ENCODE results near the gene PRC1. TPM values are rescaled to one million over a fixed set of nuclear protein-coding genes. Genes with fewer than 3 reads are reported as not detected.

PRC1 gene
- total RNA-seq, 2 experiments from 2014 or later: 24.4 to 26.7 TPM

- no peak overlapping the region for H3K27ac Mint-ChIP-seq
- H3K36me3 Mint-ChIP-seq (ENCODE audit: low read depth): peaks cover 62% of the 10 kb centered on the region
- H3K27me3 Mint-ChIP-seq: no peaks in the 10 kb centered on the region
- Histone ChIP-seq H3K4me1 (ENCODE audit: insufficient read depth, low read length) (peaks cover 37% of the 10 kb centered on the region), H3K27me3 (ENCODE audit: control insufficient read depth in 1 of 2, insufficient read depth in 2 of 2, low read length in 2 of 2) (no peaks in the 10 kb centered on the region), H3K27ac (ENCODE audit: low read depth in 1 of 2, low read length in 2 of 2) (no peak overlapping the region), H3K36me3 (ENCODE audit: insufficient read depth, low read length) (peaks cover 57% of the 10 kb centered on the region), H3K4me3 (ENCODE audit: low read length) (no peak overlapping the region), H3K9me3 (ENCODE audit: control insufficient read depth in 1 of 2, insufficient read depth in 1 of 2, low read length in 2 of 2) (no peaks in the 10 kb centered on the region)
- H3K9me3 Mint-ChIP-seq: no peaks in the 10 kb centered on the region
- DNase-seq (no peak), ATAC-seq (ENCODE audit: poor library complexity) (no peak)
- intact Hi-C loops (cut with DNase I, micrococcal nuclease): loop anchor here (5.0 to 10.0 kb wide), 3 partner anchors 57 to 1043 kb away; partner anchors contain the start of genes AP3S2 (in 2 of the 2) and PRC1 (in 1 of the 2)
- H3K4me1 Mint-ChIP-seq (ENCODE audit: low read depth): peaks cover 20% of the 10 kb centered on the region
- no peak for TF ChIP-seq CTCF (IDR thresholded peaks at IDR 0.05)
- H3K4me3 Mint-ChIP-seq: no peak overlapping the region
- ChIA-PET CTCF (no interaction called here), POLR2A (no interaction called here)
Measured at GRCh38 chr15:90938261-90938660, 56.1 kb downstream of the PRC1 start.

GRCh38 chr15:90936823-90937222 is 57.5 kb downstream of the PRC1 start:
- TF ChIP-seq CTCF (IDR thresholded peaks at IDR 0.05): no peak
- peak overlapping the region; percentile 94 for H3K27ac Mint-ChIP-seq
- Histone ChIP-seq H3K36me3 (ENCODE audit: insufficient read depth, low read length) (peaks cover 42% of the 10 kb centered on the region), H3K9me3 (ENCODE audit: control insufficient read depth in 1 of 2, insufficient read depth in 1 of 2, low read length in 2 of 2) (no peaks in the 10 kb centered on the region), H3K27ac (ENCODE audit: low read depth in 1 of 2, low read length in 2 of 2) (no peak overlapping the region), H3K27me3 (ENCODE audit: control insufficient read depth in 1 of 2, insufficient read depth in 2 of 2, low read length in 2 of 2) (no peaks in the 10 kb centered on the region), H3K4me3 (ENCODE audit: low read length) (no peak overlapping the region), H3K4me1 (ENCODE audit: insufficient read depth, low read length) (peaks cover 51% of the 10 kb centered on the region)
- no peaks in the 10 kb centered on the region for H3K27me3 Mint-ChIP-seq
- DNase-seq (no peak), ATAC-seq (ENCODE audit: poor library complexity) (no peak)
- peaks cover 50% of the 10 kb centered on the region for H3K36me3 Mint-ChIP-seq (ENCODE audit: low read depth)
- no peaks in the 10 kb centered on the region for H3K9me3 Mint-ChIP-seq
- peaks cover 27% of the 10 kb centered on the region for H3K4me1 Mint-ChIP-seq (ENCODE audit: low read depth)
- intact Hi-C loops (cut with DNase I, micrococcal nuclease): loop anchor here (5.0 to 10.0 kb wide), 3 partner anchors 58 to 1042 kb away; partner anchors contain the start of genes AP3S2 (in 2 of the 2) and PRC1 (in 1 of the 2)
- CTCF ChIA-PET: interaction anchor here (1.3 kb wide), 1 partner anchor 18 kb away, joined by 3 read pairs; the partner anchor contains the start of gene RCCD1
- peak overlapping the region; percentile 89 for H3K4me3 Mint-ChIP-seq
- POLR2A ChIA-PET: interaction anchor here (8.1 kb wide), 1 partner anchor 20 kb away, joined by 126 read pairs; the partner anchor contains the start of gene RCCD1

GRCh38 chr15:90934949-90935751 is 59.2 kb downstream of the PRC1 start, which contains the start of gene UNC45A:
Gene UNC45A (plus strand): TSS chr15:90935285. CDS start chr15:90935325, 40 bp downstream.
- Mint-ChIP-seq H3K4me3 (peak within 1 kb of the TSS; percentile 89), H3K27ac (peak within 1 kb of the TSS; percentile 94), H3K4me1 (ENCODE audit: low read depth) (peaks cover 40% of the 10 kb centered on the region), H3K9me3 (no peaks in the 10 kb centered on the region), H3K36me3 (ENCODE audit: low read depth) (peaks cover 39% of the 10 kb centered on the region), H3K27me3 (no peaks in the 10 kb centered on the region)
- intact Hi-C loops (cut with DNase I, micrococcal nuclease): loop anchor here (1.0 to 10.0 kb wide), 9 partner anchors 19 to 1040 kb away; partner anchors contain the start of genes AP3S2 (in 2 of the 2), BLM (in 1 of the 2), PRC1 (in 1 of the 2) and RCCD1 (in 1 of the 2)
- ATAC-seq (ENCODE audit: poor library complexity) (peak; percentile 74), DNase-seq (peak; percentile 93 to 99 (median 96))
- H3K9me3 ChIP-seq (ENCODE audit: control insufficient read depth in 1 of 2, insufficient read depth in 1 of 2, low read length in 2 of 2): no peaks in the 10 kb centered on the region
- H3K4me3 ChIP-seq (ENCODE audit: low read length): peak within 1 kb of the TSS; percentile 84
- peaks cover 68% of the 10 kb centered on the region for H3K4me1 ChIP-seq (ENCODE audit: insufficient read depth, low read length)
- POLR2A ChIA-PET: interaction anchor here (0.6 to 8.1 kb wide), 19 partner anchors 8 to 1945 kb away, joined by 3 to 232 read pairs (median 4); partner anchors contain the start of genes BLM, CIB1, GDPGP1 and MAN2A2
- peaks cover 28% of the 10 kb centered on the region for H3K36me3 ChIP-seq (ENCODE audit: insufficient read depth, low read length)
- H3K27me3 ChIP-seq (ENCODE audit: control insufficient read depth in 1 of 2, insufficient read depth in 2 of 2, low read length in 2 of 2): no peaks in the 10 kb centered on the region
- TF ChIP-seq CTCF (IDR thresholded peaks at IDR 0.05): no peak
- CTCF ChIA-PET: interaction anchor here (0.6 to 5.1 kb wide), 10 partner anchors 10 to 666 kb away, joined by 3 to 88 read pairs (median 4); partner anchors contain the start of genes MAN2A2, PRC1 and RCCD1
- peak within 1 kb of the TSS; percentile 70 to 79 for H3K27ac ChIP-seq (ENCODE audit: low read depth in 1 of 2, low read length in 2 of 2)

Data from CD4-positive, alpha-beta T cell (primary cell).